ENCODE data around the gene TMEM169. TPM values are rescaled to one million over a fixed set of nuclear protein-coding genes. Genes with fewer than 3 reads are reported as not detected.

Gene TMEM169
- polyA plus RNA-seq, 1 donor from 2014 or later, result 29.6 TPM

DNA sequence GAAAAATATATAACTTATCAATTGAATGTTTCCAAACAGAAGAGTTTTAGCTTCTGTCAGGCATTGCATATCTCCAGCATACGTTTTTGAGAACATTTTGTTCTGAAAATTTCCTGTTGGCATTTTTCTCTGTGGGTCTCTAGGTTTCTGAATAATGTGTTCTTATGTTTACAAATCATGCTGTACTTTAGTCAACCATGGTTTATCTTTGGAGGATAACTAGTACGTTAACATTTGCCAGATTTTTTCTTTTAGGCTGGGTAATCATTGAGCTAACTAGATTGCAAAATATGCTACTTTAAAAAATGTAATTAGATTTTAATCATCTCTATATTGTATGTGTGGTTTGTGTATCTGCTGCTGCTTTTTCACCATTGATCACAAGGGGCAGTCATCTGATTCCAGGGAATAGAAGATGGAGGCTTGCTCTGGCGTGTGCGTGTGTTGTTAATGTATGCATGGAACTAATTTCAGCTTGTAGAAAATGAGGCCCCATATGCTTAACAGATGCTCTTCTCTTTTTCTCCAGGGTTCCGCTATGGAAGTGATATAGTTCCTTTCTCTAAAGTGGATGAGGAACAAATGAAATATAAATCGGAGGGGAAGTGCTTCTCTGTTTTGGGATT, 48.7 kb downstream of the TMEM169 start:
- no peak overlapping the region for H3K4me3 ChIP-seq (ENCODE audit: low read length)
- TF ChIP-seq RAD21 (conservative IDR thresholded peaks at IDR 0.05) (no peak), EZH2 (IDR thresholded peaks at IDR 0.05; ENCODE audit: borderline replicate concordance, insufficient read depth, low read length, poor library complexity, severe bottlenecking) (no peak), MXI1 (conservative IDR thresholded peaks at IDR 0.05; ENCODE audit: poor library complexity, severe bottlenecking) (no peak), TAF1 (IDR thresholded peaks at IDR 0.05; ENCODE audit: low read depth) (no peak), EP300 (conservative IDR thresholded peaks at IDR 0.05; ENCODE audit: poor library complexity, severe bottlenecking) (no peak), SMC3 (conservative IDR thresholded peaks at IDR 0.05; ENCODE audit: poor library complexity) (no peak), POLR2AphosphoS5 (IDR thresholded peaks at IDR 0.05) (no peak)
- TF ChIP-seq, protein P1, sequence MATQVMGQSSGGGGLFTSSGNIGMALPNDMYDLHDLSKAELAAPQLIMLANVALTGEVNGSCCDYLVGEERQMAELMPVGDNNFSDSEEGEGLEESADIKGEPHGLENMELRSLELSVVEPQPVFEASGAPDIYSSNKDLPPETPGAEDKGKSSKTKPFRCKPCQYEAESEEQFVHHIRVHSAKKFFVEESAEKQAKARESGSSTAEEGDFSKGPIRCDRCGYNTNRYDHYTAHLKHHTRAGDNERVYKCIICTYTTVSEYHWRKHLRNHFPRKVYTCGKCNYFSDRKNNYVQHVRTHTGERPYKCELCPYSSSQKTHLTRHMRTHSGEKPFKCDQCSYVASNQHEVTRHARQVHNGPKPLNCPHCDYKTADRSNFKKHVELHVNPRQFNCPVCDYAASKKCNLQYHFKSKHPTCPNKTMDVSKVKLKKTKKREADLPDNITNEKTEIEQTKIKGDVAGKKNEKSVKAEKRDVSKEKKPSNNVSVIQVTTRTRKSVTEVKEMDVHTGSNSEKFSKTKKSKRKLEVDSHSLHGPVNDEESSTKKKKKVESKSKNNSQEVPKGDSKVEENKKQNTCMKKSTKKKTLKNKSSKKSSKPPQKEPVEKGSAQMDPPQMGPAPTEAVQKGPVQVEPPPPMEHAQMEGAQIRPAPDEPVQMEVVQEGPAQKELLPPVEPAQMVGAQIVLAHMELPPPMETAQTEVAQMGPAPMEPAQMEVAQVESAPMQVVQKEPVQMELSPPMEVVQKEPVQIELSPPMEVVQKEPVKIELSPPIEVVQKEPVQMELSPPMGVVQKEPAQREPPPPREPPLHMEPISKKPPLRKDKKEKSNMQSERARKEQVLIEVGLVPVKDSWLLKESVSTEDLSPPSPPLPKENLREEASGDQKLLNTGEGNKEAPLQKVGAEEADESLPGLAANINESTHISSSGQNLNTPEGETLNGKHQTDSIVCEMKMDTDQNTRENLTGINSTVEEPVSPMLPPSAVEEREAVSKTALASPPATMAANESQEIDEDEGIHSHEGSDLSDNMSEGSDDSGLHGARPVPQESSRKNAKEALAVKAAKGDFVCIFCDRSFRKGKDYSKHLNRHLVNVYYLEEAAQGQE (IDR thresholded peaks at IDR 0.05; ENCODE audit: borderline replicate concordance), result no peak
- TF ChIP-seq, protein P2, sequence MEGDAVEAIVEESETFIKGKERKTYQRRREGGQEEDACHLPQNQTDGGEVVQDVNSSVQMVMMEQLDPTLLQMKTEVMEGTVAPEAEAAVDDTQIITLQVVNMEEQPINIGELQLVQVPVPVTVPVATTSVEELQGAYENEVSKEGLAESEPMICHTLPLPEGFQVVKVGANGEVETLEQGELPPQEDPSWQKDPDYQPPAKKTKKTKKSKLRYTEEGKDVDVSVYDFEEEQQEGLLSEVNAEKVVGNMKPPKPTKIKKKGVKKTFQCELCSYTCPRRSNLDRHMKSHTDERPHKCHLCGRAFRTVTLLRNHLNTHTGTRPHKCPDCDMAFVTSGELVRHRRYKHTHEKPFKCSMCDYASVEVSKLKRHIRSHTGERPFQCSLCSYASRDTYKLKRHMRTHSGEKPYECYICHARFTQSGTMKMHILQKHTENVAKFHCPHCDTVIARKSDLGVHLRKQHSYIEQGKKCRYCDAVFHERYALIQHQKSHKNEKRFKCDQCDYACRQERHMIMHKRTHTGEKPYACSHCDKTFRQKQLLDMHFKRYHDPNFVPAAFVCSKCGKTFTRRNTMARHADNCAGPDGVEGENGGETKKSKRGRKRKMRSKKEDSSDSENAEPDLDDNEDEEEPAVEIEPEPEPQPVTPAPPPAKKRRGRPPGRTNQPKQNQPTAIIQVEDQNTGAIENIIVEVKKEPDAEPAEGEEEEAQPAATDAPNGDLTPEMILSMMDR (IDR thresholded peaks at IDR 0.05; ENCODE audit: poor library complexity, severe bottlenecking), result no peak
- H3K9me2 ChIP-seq (ENCODE audit: insufficient read depth, low read length), result no peaks in the 10 kb centered on the region
- H4K20me1 ChIP-seq (ENCODE audit: insufficient read depth), result no peaks in the 10 kb centered on the region
- no peaks in the 10 kb centered on the region for H3K27me3 ChIP-seq (ENCODE audit: insufficient read depth, low read depth, low read length)
- no peak overlapping the region for H3K27ac ChIP-seq (ENCODE audit: low read length)
- H2AFZ ChIP-seq (ENCODE audit: low read depth, low read length), result no peak overlapping the region
- H3K9me3 ChIP-seq (ENCODE audit: low read length), result no peaks in the 10 kb centered on the region
- no peak overlapping the region for H3K4me2 ChIP-seq (ENCODE audit: low read length)
- no peak overlapping the region for H3K9ac ChIP-seq (ENCODE audit: low read length)
- H3K36me3 ChIP-seq (ENCODE audit: insufficient read depth, low read length), result peaks cover 10% of the 10 kb centered on the region
- H3K79me2 ChIP-seq (replicated peaks; ENCODE audit: insufficient read depth, low read length), result peaks cover 19% of the 10 kb centered on the region
- H3F3A ChIP-seq (ENCODE audit: insufficient read depth, low read length, poor library complexity, severe bottlenecking), result no peaks in the 10 kb centered on the region

DNA sequence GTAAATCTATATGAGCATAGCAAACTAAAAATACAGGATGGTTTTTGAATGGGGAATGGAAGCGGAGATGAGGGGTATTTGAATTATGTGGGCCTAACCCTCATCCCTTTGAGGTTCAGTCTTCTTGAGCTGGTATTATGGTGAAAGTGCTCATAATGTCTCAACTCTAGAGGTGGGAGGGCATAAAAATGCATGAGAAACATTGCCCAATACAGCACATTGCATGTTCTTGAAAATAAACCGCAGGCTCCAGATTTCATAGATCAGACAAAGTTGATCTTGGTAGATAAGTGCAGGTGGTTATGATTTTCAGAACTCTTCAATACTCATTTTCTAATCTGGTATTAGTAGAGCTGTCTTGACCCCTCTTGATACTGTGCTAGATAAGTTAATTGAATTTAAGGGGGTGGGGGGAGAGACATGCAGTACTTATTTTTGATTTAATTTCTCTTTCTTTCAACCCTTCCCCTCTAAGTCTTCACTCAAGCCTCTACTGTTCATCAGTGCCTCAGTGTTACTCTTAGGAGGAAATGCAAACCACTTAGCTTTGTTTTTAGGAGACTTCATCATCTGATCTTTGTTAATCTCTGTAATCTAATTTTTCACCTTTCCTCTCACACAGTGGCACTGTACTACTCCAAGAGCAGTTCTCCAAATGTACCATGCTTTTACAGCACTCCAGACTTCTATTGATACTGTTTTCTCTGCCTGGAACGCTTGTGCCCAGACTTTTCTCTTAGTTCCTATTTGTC, 49.6 kb downstream of the TMEM169 start:
- Histone ChIP-seq H3K36me3 (ENCODE audit: insufficient read depth, low read length) (peaks cover 5% of the 10 kb centered on the region), H3K27me3 (ENCODE audit: insufficient read depth, low read depth, low read length) (no peaks in the 10 kb centered on the region), H3K4me2 (ENCODE audit: low read length) (no peak overlapping the region), H3K4me3 (ENCODE audit: low read length) (no peak overlapping the region), H3K9me3 (ENCODE audit: low read length) (no peaks in the 10 kb centered on the region), H3F3A (ENCODE audit: insufficient read depth, low read length, poor library complexity, severe bottlenecking) (no peaks in the 10 kb centered on the region), H4K20me1 (ENCODE audit: insufficient read depth) (no peaks in the 10 kb centered on the region), H3K9me2 (ENCODE audit: insufficient read depth, low read length) (no peaks in the 10 kb centered on the region), H3K79me2 (replicated peaks; ENCODE audit: insufficient read depth, low read length) (peaks cover 19% of the 10 kb centered on the region), H3K27ac (ENCODE audit: low read length) (no peak overlapping the region), H3K9ac (ENCODE audit: low read length) (no peak overlapping the region), H2AFZ (ENCODE audit: low read depth, low read length) (no peak overlapping the region)
- TF ChIP-seq POLR2AphosphoS5 (IDR thresholded peaks at IDR 0.05) (no peak), MXI1 (conservative IDR thresholded peaks at IDR 0.05; ENCODE audit: poor library complexity, severe bottlenecking) (no peak), EP300 (conservative IDR thresholded peaks at IDR 0.05; ENCODE audit: poor library complexity, severe bottlenecking) (no peak), TAF1 (IDR thresholded peaks at IDR 0.05; ENCODE audit: low read depth) (no peak), SMC3 (conservative IDR thresholded peaks at IDR 0.05; ENCODE audit: poor library complexity) (no peak), RAD21 (conservative IDR thresholded peaks at IDR 0.05) (no peak), EZH2 (IDR thresholded peaks at IDR 0.05; ENCODE audit: borderline replicate concordance, insufficient read depth, low read length, poor library complexity, severe bottlenecking) (no peak)
- TF ChIP-seq, protein P1 (IDR thresholded peaks at IDR 0.05; ENCODE audit: borderline replicate concordance), result no peak
- TF ChIP-seq, protein P2 (IDR thresholded peaks at IDR 0.05; ENCODE audit: poor library complexity, severe bottlenecking), result no peak

All from neural cell (in vitro differentiated cells).